ENCODE data around the gene TBC1D10B.

- TF ChIP-seq POLR2A (IDR thresholded peaks at IDR 0.05), result no peak
- no peak for TF ChIP-seq CTCF (IDR thresholded peaks at IDR 0.05 in 4 of 5, conservative IDR thresholded peaks at IDR 0.05 in 1 of 5)
These were observed 6.2 kb upstream of the TBC1D10B start for GRCh38 chr16:30376461-30376902.
